Adipocyte (in vitro differentiated cells): ENCODE data around the gene PDIA5.

Experiments
- DNase-seq: peaks from one replicate; pipeline ENCODE4 v3.0.0-alpha.2; 2015; ENCODE audit warnings: low read depth
- H3K27me3 ChIP-seq: replicated peaks from 2 replicates; pipeline ENCODE4 v1.7.0; 2013; ENCODE audit warnings: mild to moderate bottlenecking, low read length, moderate library complexity; ENCODE audit not compliant: control insufficient read depth, insufficient read depth
- H3K36me3 ChIP-seq: 2 replicates; pipeline ENCODE4 v1.7.0; 2013; ENCODE audit warnings: low read length, mild to moderate bottlenecking, moderate library complexity; ENCODE audit not compliant: control insufficient read depth, insufficient read depth, severe bottlenecking
- H3K4me1 ChIP-seq: 2 replicates; pipeline ENCODE4 v1.7.0; 2013; ENCODE audit warnings: mild to moderate bottlenecking, low read length, moderate library complexity; ENCODE audit not compliant: control insufficient read depth, insufficient read depth
- H3K4me3 ChIP-seq: 2 replicates; pipeline ENCODE4 v1.7.0; 2013; ENCODE audit warnings: mild to moderate bottlenecking, low read length, moderate library complexity
- H3K9ac ChIP-seq: 2 replicates; pipeline ENCODE4 v1.7.0; 2013; ENCODE audit warnings: mild to moderate bottlenecking, low read length, moderate library complexity
- H3K9me3 ChIP-seq: 2 replicates; pipeline ENCODE4 v1.7.0; 2013; ENCODE audit warnings: mild to moderate bottlenecking, low read length, moderate library complexity; ENCODE audit not compliant: control insufficient read depth

Gene PDIA5

DNA sequence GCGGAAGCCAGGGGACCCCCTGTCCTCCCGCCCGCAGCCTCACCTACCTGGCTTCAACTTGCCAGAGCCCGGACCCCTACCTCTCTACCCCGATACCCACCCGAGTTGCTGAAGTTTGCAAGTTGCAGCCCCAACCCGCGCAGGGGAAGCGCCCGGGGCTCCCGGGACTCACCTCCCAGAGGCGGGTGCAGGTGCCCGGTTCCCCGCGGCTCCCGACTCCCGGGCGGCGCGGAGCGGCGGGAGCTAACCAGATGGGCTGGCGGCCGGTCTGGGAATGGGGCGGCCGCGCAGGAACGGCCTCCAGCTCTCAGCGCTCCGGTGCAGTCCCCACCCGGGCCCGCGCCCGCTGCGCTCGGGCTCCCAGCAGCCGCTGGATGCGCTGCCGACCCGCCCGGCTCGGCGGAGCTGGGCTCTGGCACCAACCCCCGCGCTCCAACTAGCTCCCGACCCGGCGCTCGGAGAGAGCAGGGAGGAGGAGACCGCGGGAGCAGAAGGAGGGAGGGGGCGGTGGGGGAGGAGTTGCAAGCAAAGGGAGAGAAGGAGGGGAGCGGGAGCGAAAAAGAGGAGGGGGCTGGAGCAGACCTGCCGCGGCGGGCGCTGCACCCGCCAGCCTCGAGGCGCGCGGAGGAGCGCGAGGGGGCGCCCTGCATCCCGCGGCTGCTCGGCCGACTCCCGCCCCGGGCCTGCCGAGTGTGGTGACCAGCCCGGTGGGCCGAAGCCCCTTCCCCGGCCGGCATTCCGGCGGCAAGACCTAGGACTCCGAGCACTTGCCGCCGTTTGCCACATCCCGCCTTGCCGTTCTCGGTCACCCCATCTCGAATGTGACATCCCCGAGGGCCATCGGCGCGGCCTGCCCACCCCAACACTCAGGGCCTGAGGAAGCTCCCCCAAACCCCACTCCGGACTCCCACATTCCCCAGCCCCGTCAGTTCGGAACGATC is 39.3 kb upstream of the PDIA5 start, which contains the start of gene SEMA5B:
Gene SEMA5B, minus strand, starts transcription at position 472 of the 941 bp plus-strand sequence. CDS start 66,500 bp downstream, outside the sequence.
- peak; percentile 57 for DNase-seq
- peak within 1 kb of the TSS; percentile 76 for H3K4me3 ChIP-seq
- peaks cover 82% of the 10 kb centered on the region for H3K27me3 ChIP-seq
- no peaks in the 10 kb centered on the region for H3K36me3 ChIP-seq
- H3K9ac ChIP-seq = peak within 1 kb of the TSS; percentile 49
- H3K4me1 ChIP-seq = peaks cover 15% of the 10 kb centered on the region
- peaks cover 13% of the 10 kb centered on the region for H3K9me3 ChIP-seq

DNA sequence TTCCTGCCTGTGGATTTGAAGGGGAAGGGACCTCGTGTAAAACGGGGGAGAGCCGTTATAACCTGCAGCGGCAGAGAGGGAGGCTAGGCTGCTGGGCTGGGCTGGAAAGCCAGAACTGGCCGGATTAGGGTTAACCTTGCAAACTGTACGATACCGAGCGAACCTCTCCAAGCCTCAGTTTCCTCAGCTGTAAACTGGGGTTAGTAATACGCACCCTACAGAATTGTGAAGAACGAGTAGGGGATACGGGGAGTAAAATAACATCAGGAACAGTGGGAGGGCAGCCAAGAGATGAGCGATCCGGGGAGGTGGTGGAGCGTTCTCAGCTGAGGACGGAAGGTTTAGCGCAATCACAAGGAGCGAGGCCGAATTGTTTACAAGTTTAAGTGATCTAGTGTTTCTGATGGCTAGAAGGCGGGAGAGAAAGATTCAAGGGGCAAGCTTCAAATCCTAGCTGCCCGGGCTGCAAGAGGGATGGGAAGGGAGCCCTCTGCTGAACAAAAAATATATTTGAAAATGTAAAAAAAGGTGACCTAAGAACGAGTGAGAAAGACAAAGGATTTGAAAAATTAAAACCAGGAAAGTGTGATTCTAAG is 38.5 kb upstream of the PDIA5 start:
- Histone ChIP-seq H3K27me3 (peaks cover 83% of the 10 kb centered on the region), H3K4me1 (peaks cover 15% of the 10 kb centered on the region), H3K9me3 (peaks cover 13% of the 10 kb centered on the region), H3K9ac (peak overlapping the region; percentile 49), H3K4me3 (peak overlapping the region; percentile 76), H3K36me3 (no peaks in the 10 kb centered on the region)
- DNase-seq = peak; percentile 87

DNA sequence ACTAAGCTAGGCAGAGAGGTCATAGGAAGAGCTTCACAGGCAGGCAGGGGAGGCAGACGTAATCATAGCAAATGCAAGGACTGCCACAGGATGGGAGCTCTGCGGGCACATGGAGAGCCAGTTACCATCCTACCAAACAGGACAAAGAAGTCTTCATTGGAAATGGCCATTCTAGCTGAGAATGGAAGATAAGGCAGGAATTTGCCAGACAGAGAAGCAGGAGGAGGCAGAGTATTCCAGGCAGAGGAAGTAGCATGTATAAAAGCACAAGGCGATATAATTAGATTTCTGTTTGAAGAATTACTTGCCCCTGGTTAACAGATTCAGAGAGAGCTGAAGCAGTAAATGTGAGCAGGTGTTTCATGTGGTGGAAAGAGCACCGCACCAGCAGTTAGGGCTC is 35.8 kb upstream of the PDIA5 start:
- Histone ChIP-seq H3K27me3 (peaks cover 61% of the 10 kb centered on the region), H3K4me3 (no peak overlapping the region), H3K36me3 (no peaks in the 10 kb centered on the region), H3K9ac (no peak overlapping the region), H3K4me1 (peaks cover 15% of the 10 kb centered on the region), H3K9me3 (no peaks in the 10 kb centered on the region)
- DNase-seq = no peak

DNA sequence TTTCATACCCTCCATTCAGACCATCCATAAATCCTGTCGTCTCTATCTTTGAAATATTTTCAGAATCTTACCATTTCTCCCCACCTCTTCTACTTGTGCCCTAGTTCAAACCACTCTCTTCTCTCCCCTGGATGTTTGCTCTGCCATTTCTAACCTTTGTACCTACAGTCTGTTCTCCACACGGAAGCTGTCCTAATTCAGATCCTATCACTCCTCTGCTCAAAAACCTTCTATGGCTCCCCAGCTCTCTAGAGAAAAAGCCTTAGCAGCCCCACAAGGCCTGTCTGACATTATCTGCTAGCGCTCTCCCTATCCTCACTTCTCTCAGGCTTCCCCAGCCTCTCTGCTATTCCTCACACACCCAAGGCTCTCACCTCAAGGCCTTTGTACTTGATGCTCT is 34.8 kb upstream of the PDIA5 start:
- no peak overlapping the region for H3K4me3 ChIP-seq
- no peaks in the 10 kb centered on the region for H3K36me3 ChIP-seq
- no peak for DNase-seq
- no peak overlapping the region for H3K9ac ChIP-seq
- peaks cover 14% of the 10 kb centered on the region for H3K4me1 ChIP-seq
- H3K27me3 ChIP-seq = peaks cover 55% of the 10 kb centered on the region
- H3K9me3 ChIP-seq = no peaks in the 10 kb centered on the region

DNA sequence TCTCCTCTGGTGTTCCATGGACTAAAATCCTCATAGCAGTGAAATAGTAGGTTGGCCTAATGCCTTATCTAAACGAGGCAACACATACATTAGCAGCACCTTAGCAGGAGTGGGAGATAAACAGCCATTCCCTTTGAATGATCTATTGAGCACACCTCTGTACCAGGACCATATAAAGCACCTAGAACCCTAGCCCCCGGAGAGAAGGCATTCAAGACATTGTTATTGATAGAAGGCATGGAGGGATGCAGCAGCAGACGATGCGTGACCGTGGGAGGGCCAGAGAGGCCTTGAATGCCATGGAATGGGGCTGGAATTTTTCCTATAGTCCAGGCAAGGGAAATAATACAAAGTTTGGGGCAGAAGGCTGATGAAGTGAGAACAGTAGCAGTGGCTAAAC is 32.7 kb upstream of the PDIA5 start:
- no peak for DNase-seq
- H3K4me1 ChIP-seq = peaks cover 7% of the 10 kb centered on the region

DNA sequence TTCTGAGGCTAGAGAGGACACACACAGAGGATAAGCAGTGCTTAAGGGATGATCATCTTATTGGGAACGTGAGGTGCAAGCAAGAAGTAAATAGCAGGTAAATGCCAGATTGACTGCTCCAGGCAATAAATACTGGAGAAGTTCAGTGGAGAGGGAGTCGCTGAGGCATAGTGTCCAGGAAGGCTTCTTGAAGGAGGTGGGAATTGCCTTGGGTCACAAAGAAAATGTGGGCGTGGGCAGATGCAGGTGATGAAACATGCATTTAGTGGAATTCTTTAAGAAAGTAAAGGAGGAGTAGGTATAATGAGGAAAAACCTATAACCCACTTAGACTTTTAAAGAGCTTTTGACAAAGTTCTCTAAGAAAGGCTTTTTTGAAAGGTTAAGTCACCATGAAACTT is 31.8 kb upstream of the PDIA5 start:
- Histone ChIP-seq H3K27me3 (peaks cover 37% of the 10 kb centered on the region), H3K4me1 (peaks cover 7% of the 10 kb centered on the region), H3K9ac (no peak overlapping the region), H3K9me3 (no peaks in the 10 kb centered on the region), H3K36me3 (no peaks in the 10 kb centered on the region), H3K4me3 (no peak overlapping the region)
- DNase-seq = no peak

More for the DNA sequence above, 32.7 kb upstream of the PDIA5 start:
- Histone ChIP-seq H3K36me3 (no peaks in the 10 kb centered on the region), H3K9me3 (no peaks in the 10 kb centered on the region), H3K27me3 (peaks cover 45% of the 10 kb centered on the region), H3K9ac (no peak overlapping the region), H3K4me3 (no peak overlapping the region)

DNA sequence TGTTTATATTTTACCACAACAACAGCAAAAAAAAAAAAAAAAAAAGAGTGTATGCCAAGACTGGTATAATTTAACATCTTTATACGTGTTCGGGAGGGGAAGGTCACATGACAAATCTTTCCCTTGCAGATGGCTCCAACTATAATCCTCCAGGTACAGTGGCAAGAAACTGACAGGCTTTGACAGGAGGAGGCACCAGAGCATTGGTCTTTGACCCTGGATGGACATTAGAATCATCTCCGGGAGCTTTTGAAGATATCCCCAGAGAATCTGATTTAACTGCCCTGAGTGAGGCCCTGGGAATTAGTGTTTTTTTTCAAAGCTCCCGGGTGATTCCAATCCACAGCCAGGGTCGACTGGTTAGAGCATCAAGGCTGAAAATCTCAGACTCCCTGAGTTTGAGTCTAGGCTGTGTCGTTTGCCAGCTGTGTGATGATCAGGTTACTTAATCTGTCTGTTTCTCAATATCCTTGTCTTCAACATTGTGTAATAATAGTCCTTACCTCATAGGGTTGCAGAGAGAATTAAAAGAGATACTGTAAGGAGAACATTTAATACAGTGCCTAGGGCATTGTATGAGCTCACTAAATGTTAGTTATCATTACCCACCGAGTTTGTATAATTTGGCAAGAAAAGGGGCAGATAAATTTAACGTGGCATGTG is 30.3 kb upstream of the PDIA5 start:
- H3K36me3 ChIP-seq = no peaks in the 10 kb centered on the region
- no peaks in the 10 kb centered on the region for H3K9me3 ChIP-seq
- DNase-seq = peak; percentile 84

DNA sequence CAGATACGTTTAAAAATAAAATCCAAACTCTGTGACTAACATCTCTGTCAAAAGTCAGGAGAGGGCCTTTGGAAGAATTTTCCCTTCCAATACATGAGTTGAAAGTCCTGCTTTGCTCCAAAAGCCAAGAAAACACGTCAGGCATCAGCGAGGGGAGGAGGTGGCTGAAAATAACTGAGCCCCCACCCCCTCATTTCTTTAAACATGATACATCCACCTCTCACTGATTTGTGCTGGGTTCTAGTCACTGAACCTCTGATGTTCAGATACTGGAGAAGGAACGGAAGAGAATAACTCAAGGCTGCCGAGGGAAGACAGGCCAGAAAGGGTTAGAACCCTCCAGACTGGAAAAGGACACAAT is 29.8 kb upstream of the PDIA5 start:
- Histone ChIP-seq H3K36me3 (no peaks in the 10 kb centered on the region), H3K9me3 (no peaks in the 10 kb centered on the region), H3K4me3 (no peak overlapping the region), H3K27me3 (peaks cover 30% of the 10 kb centered on the region), H3K9ac (no peak overlapping the region), H3K4me1 (peaks cover 7% of the 10 kb centered on the region)
- no peak for DNase-seq

More for the DNA sequence above, 30.3 kb upstream of the PDIA5 start:
- peaks cover 30% of the 10 kb centered on the region for H3K27me3 ChIP-seq
- peaks cover 7% of the 10 kb centered on the region for H3K4me1 ChIP-seq
- H3K4me3 ChIP-seq = no peak overlapping the region
- no peak overlapping the region for H3K9ac ChIP-seq

DNA sequence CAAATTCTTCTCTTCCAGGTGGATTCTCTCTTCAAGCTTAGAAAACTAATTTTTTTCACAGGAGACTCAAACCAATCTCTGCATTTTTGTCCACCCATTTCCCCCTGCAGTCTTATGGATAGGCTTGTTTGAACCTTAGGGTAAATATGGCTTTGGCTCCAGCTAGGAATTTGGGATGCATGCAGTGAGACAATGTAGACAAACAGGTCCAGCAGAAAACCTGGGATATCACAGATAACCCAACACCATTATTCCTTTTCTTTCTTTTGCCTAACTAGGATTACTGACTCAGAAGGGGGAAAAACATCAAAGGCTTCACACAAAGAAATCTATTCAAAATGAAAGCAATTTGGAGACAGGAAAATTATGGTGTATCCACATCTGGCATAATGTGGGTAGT is 28.1 kb upstream of the PDIA5 start:
- H3K27me3 ChIP-seq = peaks cover 18% of the 10 kb centered on the region
- peaks cover 7% of the 10 kb centered on the region for H3K4me1 ChIP-seq
- no peak overlapping the region for H3K9ac ChIP-seq
- no peaks in the 10 kb centered on the region for H3K36me3 ChIP-seq
- no peak overlapping the region for H3K4me3 ChIP-seq
- no peak for DNase-seq
- H3K9me3 ChIP-seq = no peaks in the 10 kb centered on the region

DNA sequence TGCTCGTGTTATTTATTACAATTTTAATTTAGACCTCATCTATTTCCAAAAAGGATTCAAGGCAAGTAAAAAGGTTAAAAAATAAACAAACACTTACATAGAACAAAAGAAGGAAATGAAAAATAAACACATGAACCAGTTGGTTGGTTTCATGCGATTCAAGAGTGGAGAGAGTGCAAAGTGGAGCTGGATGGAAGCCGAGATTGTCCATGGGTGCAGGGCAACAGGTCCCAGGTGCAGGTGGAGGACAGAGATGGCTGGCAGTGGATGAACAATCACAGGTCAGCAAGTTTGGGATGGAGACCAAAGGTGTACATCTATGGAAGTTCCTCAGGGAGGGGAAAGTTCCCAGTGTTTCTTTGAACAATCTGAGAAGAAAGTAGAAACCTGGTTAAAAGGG is 27.6 kb upstream of the PDIA5 start:
- H3K4me1 ChIP-seq = peaks cover 7% of the 10 kb centered on the region

DNA sequence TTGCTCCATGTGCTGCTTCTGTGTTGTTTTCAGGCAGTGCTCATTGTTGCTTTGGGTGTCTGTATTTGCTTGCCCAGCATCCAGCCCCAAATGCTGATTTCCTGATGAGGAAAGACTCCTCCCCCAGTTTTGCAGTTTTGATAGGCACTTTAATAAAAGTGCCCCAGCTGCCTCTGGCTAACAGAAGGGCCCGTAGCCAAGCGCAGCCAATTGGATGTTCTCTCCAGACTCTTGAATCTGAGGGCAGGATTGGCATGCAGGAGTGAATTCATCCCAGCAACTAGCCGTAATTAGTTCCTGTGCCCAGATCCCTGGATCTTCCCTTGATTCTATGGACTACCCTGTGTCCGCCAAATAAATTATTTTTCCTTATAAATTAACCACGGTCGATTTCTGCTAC is 24.4 kb upstream of the PDIA5 start:
- Histone ChIP-seq H3K4me1 (no peaks in the 10 kb centered on the region), H3K9ac (no peak overlapping the region), H3K9me3 (no peaks in the 10 kb centered on the region), H3K27me3 (peaks cover 13% of the 10 kb centered on the region), H3K4me3 (no peak overlapping the region), H3K36me3 (no peaks in the 10 kb centered on the region)
- DNase-seq = no peak

More for the DNA sequence above, 27.6 kb upstream of the PDIA5 start:
- H3K4me3 ChIP-seq = no peak overlapping the region
- no peaks in the 10 kb centered on the region for H3K36me3 ChIP-seq
- peaks cover 14% of the 10 kb centered on the region for H3K27me3 ChIP-seq
- no peak for DNase-seq
- no peak overlapping the region for H3K9ac ChIP-seq
- no peaks in the 10 kb centered on the region for H3K9me3 ChIP-seq
